HPDE6-E6E7 (cell line): ENCODE measurements around the gene SLC22A2.

Source experiments
- DNase-seq: peaks from one replicate; pipeline ENCODE4 v3.0.0; 2011; ENCODE audit warnings: missing footprints; ENCODE audit errors: extremely low spot score

SLC22A2 gene

DNA sequence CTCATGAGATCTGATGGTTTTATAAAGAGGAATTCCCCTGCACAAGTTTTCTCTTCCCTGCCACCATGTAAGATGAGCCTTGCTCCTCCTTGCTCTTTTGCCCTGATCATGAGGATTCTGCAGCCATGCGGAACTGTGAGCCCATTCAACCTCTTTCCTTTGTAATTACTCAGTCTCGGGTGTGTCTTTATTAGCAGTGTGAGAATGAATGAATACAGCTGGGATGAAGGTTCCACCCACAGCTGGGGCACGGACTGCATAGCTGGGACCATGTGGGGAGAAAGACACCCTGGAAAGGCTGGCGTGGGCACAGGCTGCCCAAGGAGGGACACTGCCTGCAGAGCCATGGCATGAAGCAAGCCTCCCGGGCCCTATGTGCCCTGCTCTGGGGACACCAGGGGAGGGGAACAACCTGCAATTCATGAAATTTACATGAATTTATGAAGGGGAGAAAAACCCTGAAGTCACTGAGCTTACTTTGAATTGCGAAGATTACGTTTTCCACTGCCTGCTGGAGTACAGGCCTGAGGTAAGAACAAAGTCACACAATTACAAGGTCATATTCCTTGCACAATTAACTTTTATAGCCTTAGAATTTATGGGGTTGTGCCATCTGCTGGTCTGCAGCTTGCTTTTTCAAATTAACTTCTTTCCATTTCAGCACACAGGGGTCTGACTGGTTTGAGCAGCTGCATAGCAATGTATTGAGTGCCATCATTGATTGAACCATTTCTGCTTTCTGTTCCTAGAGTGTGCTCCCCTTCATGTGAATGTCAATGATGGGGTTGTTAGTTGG lies 90.8 kb downstream of the SLC22A2 start:
- DNase-seq: no peak
